Transverse colon (tissue), 4 donors: ENCODE data around the gene COX7B. TPM values are rescaled to one million over a fixed set of nuclear protein-coding genes. Genes with fewer than 3 reads are reported as not detected.

Experiments used
- DNase-seq: peaks from one replicate; pipeline ENCODE4 v3.0.0-alpha.2; 2019
- H3K27ac ChIP-seq, 4 donors: fragments of 200-600 bp; sonication (generic); 2 replicates each; pipeline ENCODE4 v1.5.1; 2016 to 2018; ENCODE audit warnings: inconsistent platforms in 4 of 4
- H3K27me3 ChIP-seq: fragments of 200-600 bp; sonication (generic); 2 replicates; pipeline ENCODE4 v1.5.1; 2017; ENCODE audit warnings: inconsistent platforms
- H3K36me3 ChIP-seq, 4 donors: fragments of 200-600 bp; sonication (generic); 2 replicates each; pipeline ENCODE4 v1.5.1; 2017 to 2019; ENCODE audit warnings: inconsistent platforms in 4 of 4
- H3K4me1 ChIP-seq, 4 donors: fragments of 200-600 bp; sonication (generic); 2 replicates each; pipeline ENCODE4 v1.5.1; 2017 to 2020; ENCODE audit warnings: inconsistent platforms in 4 of 4
- H3K4me3 ChIP-seq, 4 donors: fragments of 200-600 bp; sonication (generic); 1 replicate in 1 of 4; 2 replicates in 3 of 4; pipeline versions ENCODE4 v1.5.1 to v1.6.1; 2017 to 2019; ENCODE audit warnings: inconsistent platforms in 4 of 4
- H3K9me3 ChIP-seq, 2 donors: fragments of 200-600 bp; sonication (generic); 2 replicates each; pipeline ENCODE4 v1.5.1; 2017 to 2019; ENCODE audit warnings: inconsistent platforms in 2 of 2
- CTCF ChIP-seq, 5 experiments: fragments of 200-600 bp in 3 of 5; fragments of 450-650 bp in 2 of 5; sonication (generic) in 3 of 5; IDR thresholded peaks; 1 replicate in 2 of 5; 2 replicates in 3 of 5; pipeline ENCODE4 v1.5.1; 2016 to 2017; ENCODE audit warnings: antibody characterized with exemption in 5 of 5, inconsistent platforms in 3 of 5, mild to moderate bottlenecking in 2 of 5, moderate library complexity in 1 of 5
- EP300 ChIP-seq: sonication (generic); formaldehyde crosslinking; IDR thresholded peaks from one replicate; pipeline ENCODE4 v1.6.1; 2017; ENCODE audit warnings: antibody characterized with exemption, low read depth
- POLR2A ChIP-seq: fragments of 450-650 bp; IDR thresholded peaks from one replicate; pipeline ENCODE4 v1.6.1; 2016; ENCODE audit warnings: antibody characterized with exemption, mild to moderate bottlenecking, moderate library complexity
- POLR2AphosphoS5 ChIP-seq, 3 donors: sonication (generic); formaldehyde crosslinking; IDR thresholded peaks; one replicate each; pipeline ENCODE4 v1.6.1; 2016; ENCODE audit warnings: antibody characterized with exemption in 3 of 3
- WGBS, 2 donors: methylation state at CpG; one replicate each; pipeline ENCODE4 v1.1.5; 2018; ENCODE audit warnings: low coverage in 1 of 2; 5-methylcytosine and 5-hydroxymethylcytosine counted together
- in situ Hi-C, 4 donors: fragments of 200-750 bp; cut with MboI; loops; one replicate each; pipeline versions ENCODE4 v1.15.0 to v1.15.1; 2017; ENCODE audit warnings: low sequenced_read_pairs in 3 of 4, low pct_ligation_motif_present in 1 of 4, low pct_unique_long_range_greater_than_20kb in 1 of 4
- intact Hi-C: fragments of 100-400 bp; cut with DNase I; formaldehyde crosslinking; loops from one replicate; pipeline ENCODE4 v1.15.1; 2023; ENCODE audit warnings: low total_unique reads
- total RNA-seq, 4 donors: library from RNA; depleted of rRNA; stranded (reverse); fragments of >200 nt; gene quantifications; one replicate each; pipeline ENCODE4 v1.1.0, GENCODE V29; 2016

The COX7B gene
- total RNA-seq, 4 donors from 2014 or later = 48.3 to 755 (median 441) TPM

- Histone ChIP-seq H3K27me3 (no peaks in the 10 kb centered on the region), H3K4me1 (peaks cover 0 to 15% (median 4%) of the 10 kb centered on the region in 4 donors), H3K9me3 (no peaks in the 10 kb centered on the region), H3K36me3 (no peaks in the 10 kb centered on the region), H3K27ac (peak overlapping the region in 2 of 4 donors; percentile 97 to 98), H3K4me3 (peak overlapping the region in 1 of 4 donors; percentile 77)
- DNase-seq = no peak
- intact Hi-C loops = no loop called here
- no peak for TF ChIP-seq CTCF (IDR thresholded peaks at IDR 0.05)
- TF ChIP-seq POLR2A = no peak
- no peak for TF ChIP-seq POLR2AphosphoS5 (IDR thresholded peaks at IDR 0.05)
- WGBS, 2 donors = 77% methylated on average over 7 to 10 of the region's 10 CpGs
- in situ Hi-C loops = loop anchor here in 1 of 4 donors (10.0 to 25.0 kb wide), 2 partner anchors 109 to 256 kb away; partner anchors contain the start of gene ATRX
Measured at GRCh38 chrX:77893713-77894112, 5.6 kb upstream of the COX7B start.

GRCh38 chrX:77894921-77895886, 4.1 kb upstream of the COX7B start, which contains the start of gene MAGT1:
Gene MAGT1 (minus strand): TSS chrX:77895435. CDS start chrX:77895410, 25 bp downstream.
- Histone ChIP-seq H3K36me3 (no peaks in the 10 kb centered on the region), H3K9me3 (no peaks in the 10 kb centered on the region), H3K27me3 (no peaks in the 10 kb centered on the region), H3K27ac (peak within 1 kb of the TSS; percentile 82 to 98 (median 95)), H3K4me3 (peak within 1 kb of the TSS; percentile 40 to 86 (median 59)), H3K4me1 (peaks cover 0 to 15% (median 4%) of the 10 kb centered on the region in 4 donors)
- intact Hi-C loops = no loop called here
- peak; percentile 93 for DNase-seq
- 53% methylated on average over 49 of the region's 49 CpGs; no CpG with 5 or more reads in 1 of the 2 donors for WGBS, 2 donors
- TF ChIP-seq POLR2A = peak; percentile 97
- TF ChIP-seq EP300 = no peak
- TF ChIP-seq POLR2AphosphoS5 (IDR thresholded peaks at IDR 0.05) = peak; percentile 94 to 98 (median 98)
- in situ Hi-C loops = loop anchor here in 1 of 4 donors (10.0 to 25.0 kb wide), 2 partner anchors 110 to 258 kb away; partner anchors contain the start of gene ATRX

- DNase-seq = no peak
- H3K27me3 ChIP-seq = no peaks in the 10 kb centered on the region
- H3K9me3 ChIP-seq = no peaks in the 10 kb centered on the region
- peaks cover 0 to 18% (median 5%) of the 10 kb centered on the region in 4 donors for H3K4me1 ChIP-seq
- in situ Hi-C loops = loop anchor here in 1 of 4 donors (25.0 kb wide), 1 partner anchor 212 kb away; the partner anchor contains the start of gene PGK1
- H3K36me3 ChIP-seq = no peaks in the 10 kb centered on the region
- 33% methylated on average over 1 of the region's 1 CpG; no CpG with 5 or more reads in 1 of the 2 donors for WGBS, 2 donors
- peak overlapping the region; percentile 81 to 93 (median 92) for H3K27ac ChIP-seq
- intact Hi-C loops = no loop called here
- TF ChIP-seq POLR2A (no peak), POLR2AphosphoS5 (IDR thresholded peaks at IDR 0.05) (no peak), CTCF (IDR thresholded peaks at IDR 0.05) (no peak), EP300 (no peak)
- peak overlapping the region; percentile 4 to 71 (median 52) for H3K4me3 ChIP-seq
Measured at GRCh38 chrX:77900688-77901087, 1.4 kb downstream of the COX7B start.

- in situ Hi-C loops = loop anchor here in 1 of 4 donors (25.0 kb wide), 1 partner anchor 211 kb away; the partner anchor contains the start of gene PGK1
Measured at GRCh38 chrX:77901506-77901905, 2.2 kb downstream of the COX7B start.

More at GRCh38 chrX:77901506-77901905, 2.2 kb downstream of the COX7B start:
- intact Hi-C loops = no loop called here
- TF ChIP-seq POLR2A (no peak), CTCF (IDR thresholded peaks at IDR 0.05) (no peak), EP300 (no peak), POLR2AphosphoS5 (IDR thresholded peaks at IDR 0.05) (no peak)
- no peaks in the 10 kb centered on the region for H3K36me3 ChIP-seq
- H3K4me1 ChIP-seq = peaks cover 0 to 18% (median 5%) of the 10 kb centered on the region in 4 donors
- DNase-seq = no peak
- H3K27me3 ChIP-seq = no peaks in the 10 kb centered on the region
- WGBS, 2 donors = 86 to 89% methylated on average over 4 to 5 of the region's 5 CpGs
- no peak overlapping the region for H3K27ac ChIP-seq
- no peaks in the 10 kb centered on the region for H3K9me3 ChIP-seq
- H3K4me3 ChIP-seq = peak overlapping the region in 1 of 4 donors; percentile 71
